GM21423 (cell line): ENCODE data around the gene PIGU.
"Not testable (repeated sequence)": the region's sequence is repeated elsewhere in the genome, so short reads cannot be mapped to it uniquely, and the experiment has no call there.

Experiments
- ATAC-seq: cut with Tn5 transposase; IDR thresholded peaks from one replicate; pipeline ENCODE4 v1.9.1; 2021; ENCODE audit warnings: mild to moderate bottlenecking, moderate library complexity; ENCODE audit not compliant: unreplicated experiment

Gene PIGU

DNA sequence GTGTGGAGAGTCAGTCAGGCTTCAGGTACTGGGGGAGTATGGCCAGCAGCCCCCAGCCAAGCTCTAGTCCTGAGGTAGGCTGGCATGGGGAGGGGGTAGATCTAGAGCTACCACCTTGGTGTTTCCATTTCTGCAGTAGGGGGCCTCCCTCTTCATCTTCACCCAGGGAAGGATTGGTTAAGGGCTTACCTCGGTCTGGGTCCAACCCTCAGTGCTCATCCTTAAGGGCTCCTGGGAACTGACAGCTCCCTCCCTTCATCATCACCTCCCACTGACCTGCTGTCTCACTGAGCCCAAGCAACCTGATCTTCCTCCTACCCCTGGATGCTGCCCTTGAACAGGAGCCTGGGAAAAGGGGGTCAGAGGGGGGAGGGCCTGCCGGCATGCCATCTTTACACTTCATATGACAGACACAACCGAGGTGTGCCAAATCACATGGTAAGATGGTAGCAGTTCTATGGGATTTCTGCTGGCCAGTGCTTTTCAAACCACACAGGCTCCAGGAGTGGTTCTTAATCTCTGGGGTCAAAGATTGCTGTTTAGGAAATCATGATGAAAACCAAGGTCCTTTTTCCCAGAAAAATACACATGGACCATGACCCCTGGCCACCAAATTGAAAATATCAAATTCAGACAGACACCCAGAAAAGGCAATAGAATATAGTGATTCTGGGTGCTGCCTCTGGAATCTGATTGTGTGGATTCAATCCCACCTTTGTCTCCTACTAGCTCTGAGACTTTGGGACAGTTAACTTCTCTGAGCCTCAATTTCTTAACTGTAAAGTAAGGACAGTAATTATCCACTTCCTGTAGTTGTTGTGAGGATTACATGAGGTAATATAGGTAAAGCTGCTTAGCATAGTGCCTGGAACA lies 30.3 kb upstream of the PIGU start:
- no peak for ATAC-seq

DNA sequence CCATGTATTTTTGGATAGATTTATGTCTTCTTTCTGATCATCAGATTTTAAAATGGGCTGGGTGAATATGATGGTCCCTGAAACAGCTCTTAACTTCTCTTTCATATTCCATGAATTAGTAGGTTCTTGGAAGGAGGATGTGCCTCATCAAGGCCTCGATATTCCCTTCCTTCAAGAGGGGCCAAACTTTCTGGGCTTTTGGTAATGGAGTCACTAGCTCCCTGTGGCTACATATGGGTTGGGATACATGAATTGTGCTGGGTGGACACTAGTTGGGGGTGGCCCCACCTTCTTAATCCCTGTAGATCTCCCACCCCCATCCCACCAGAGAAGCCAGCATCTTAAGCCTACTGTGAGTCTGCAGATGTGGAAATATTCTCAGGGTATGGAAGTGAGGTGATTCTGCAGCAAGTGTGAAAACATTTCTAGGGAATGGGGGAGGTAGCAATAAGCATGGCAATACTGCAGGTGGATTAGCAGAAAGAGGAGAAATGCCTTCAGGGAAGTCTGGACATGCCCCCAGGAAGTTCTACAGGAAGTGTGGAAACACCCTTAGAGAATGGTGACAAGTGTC lies 29.5 kb upstream of the PIGU start:
- no peak for ATAC-seq

GRCh38 chr20:34705397-34706301 lies 28.8 kb upstream of the PIGU start:
- no peak for ATAC-seq

DNA sequence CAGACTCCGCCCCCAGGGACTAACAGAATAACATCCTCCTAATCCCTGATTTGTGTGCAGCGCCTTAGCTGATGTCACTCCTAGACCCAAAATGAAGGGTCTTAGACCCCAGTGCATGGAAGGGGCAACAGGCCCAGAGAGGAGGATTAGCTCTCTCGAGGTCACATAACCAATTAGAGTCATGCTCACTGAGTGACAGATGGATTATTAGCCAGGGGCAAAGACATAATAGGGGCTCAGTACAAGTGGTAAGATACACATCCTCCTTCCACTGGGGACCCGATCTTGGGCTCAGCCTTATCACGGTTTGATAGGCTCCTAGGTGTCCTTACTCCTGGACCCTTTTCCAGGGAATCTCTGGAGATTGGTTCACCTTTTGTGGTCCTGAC lies 28.1 kb upstream of the PIGU start:
- ATAC-seq: no peak

- peak; percentile 51 for ATAC-seq
These were observed 27.5 kb upstream of the PIGU start, which contains the start of gene TP53INP2 for GRCh38 chr20:34704177-34705007. Gene TP53INP2 (plus strand): TSS chr20:34704344. CDS start chr20:34708740, 4,396 bp downstream.

GRCh38 chr20:34703424-34704176 lies 26.7 kb upstream of the PIGU start:
- ATAC-seq: no peak

GRCh38 chr20:34703061-34703423 lies 26.1 kb upstream of the PIGU start:
- no peak for ATAC-seq

DNA sequence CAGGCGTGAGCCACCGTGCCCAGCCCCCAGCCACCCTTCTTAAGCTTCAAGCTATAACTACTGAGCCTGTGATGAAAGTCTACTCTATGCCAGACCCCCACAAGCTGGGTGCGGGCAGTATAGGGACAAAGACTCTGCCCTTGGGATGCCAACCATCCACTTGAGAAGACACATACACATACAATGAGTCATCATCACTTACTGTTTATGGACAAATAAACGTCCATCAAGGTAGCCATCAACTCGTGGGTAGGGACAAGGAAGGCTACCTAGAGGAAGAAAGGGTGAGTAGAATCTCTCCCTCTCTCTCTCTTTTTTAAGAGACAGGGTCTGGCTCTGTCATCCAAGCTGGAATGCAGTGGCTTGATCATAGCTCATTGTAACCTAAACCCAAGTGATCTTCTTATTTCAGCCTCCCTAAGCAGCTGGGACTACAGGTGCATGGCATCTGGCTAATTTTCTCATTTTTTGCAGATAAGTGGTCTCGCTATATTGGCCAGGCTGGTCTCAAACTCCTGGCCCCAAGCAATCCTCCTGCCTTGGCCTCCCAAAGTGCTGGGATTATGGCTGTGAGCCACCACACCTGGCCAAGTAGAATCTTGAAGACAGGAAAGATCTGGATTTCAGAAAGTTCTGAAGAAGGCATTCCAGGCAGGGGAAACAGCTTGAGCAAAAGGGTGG lies 24.7 kb upstream of the PIGU start:
- no peak for ATAC-seq

DNA sequence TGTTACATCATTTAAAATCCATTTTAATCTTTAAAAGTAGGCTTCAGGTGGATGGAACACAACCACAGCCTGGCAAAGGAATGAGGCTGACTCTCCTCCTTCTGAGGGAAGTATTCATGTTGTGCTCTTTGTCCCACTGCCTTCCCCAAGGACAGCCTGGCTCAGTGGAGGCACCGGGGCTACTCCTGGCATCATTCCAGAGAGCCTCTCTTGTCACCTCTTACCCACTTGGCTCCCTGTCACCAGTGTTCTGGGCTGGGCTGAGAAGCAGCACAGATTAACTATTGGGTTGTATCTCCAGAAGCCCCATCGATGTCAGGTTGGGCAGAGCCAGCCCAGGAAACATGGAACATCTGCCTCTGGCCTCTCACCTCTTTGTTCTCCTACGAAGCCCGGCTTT lies 16.5 kb upstream of the PIGU start:
- ATAC-seq: no peak

DNA sequence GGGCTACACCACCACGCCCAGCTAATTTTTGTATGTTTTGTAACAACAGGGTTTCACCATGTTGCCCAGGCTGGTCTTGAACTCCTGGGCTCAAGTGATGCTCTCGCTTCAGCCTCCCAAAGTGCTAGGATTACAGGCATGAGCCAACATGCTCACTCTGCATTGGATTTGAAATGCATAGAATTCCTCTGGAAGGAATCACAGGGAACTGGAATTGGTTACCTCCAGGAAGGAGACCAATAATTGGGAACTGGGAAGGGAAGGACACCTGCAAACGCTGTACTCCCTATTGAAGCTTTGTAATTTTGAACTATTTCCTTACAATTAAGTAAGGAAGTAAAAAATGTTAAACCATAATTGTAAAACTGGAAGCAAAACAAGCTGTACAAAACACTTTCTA lies 14.9 kb upstream of the PIGU start:
- no peak for ATAC-seq

- ATAC-seq: no peak
These were observed 12.6 kb upstream of the PIGU start for GRCh38 chr20:34689486-34689885.

- ATAC-seq: no peak
These were observed 6.8 kb upstream of the PIGU start for GRCh38 chr20:34683667-34684066.

GRCh38 chr20:34680586-34681175 lies 3.8 kb upstream of the PIGU start:
- no peak for ATAC-seq

GRCh38 chr20:34675993-34676641 lies 775 bp downstream of the PIGU start:
- ATAC-seq: no peak

GRCh38 chr20:34675561-34675960 lies 1.3 kb downstream of the PIGU start:
- no peak for ATAC-seq

- no peak for ATAC-seq
These were observed 3.5 kb downstream of the PIGU start for GRCh38 chr20:34673412-34673811.

- no peak for ATAC-seq
These were observed 7.8 kb downstream of the PIGU start for GRCh38 chr20:34669094-34669493.

DNA sequence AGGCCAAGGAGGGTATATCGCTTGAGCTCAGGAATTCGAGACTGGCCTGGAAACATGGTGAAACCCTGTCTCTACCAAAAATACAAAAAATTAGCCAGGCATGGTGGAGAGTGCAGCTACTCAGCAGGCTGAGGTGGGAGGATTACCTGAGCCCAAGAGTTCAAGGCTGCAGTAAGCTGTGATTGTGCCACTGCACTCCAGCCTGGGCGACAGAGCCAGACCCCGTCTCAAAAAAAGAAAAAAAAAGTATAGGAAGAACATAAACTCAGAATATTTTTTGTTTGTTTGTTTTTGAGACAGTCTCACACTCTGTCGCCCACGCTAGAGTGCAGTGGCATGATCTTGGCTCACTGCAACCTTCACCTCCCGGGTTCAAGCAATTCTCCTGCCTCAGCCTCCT lies 12.1 kb downstream of the PIGU start:
- ATAC-seq: not testable (repeated sequence)
